ENCODE results near the gene GIMAP8. TPM values are rescaled to one million over a fixed set of nuclear protein-coding genes. Genes with fewer than 3 reads are reported as not detected.
A peak's percentile ranks its signal among the peaks of the same experiment; 100 is the strongest.

GIMAP8 gene
- total and polyA plus RNA-seq, 2 experiments from 2014 or later: 0.06 TPM; not detected in 1

- Histone ChIP-seq H3K4me3 (no peak overlapping the region), H3K36me3 (ENCODE audit: insufficient read depth) (no peaks in the 10 kb centered on the region), H3F3A (replicated peaks; ENCODE audit: low read depth) (no peaks in the 10 kb centered on the region; the same call in 1 of the 2 replicates), H4K20me1 (replicated peaks; ENCODE audit: insufficient read depth) (no peaks in the 10 kb centered on the region; the same call in 1 of the 2 replicates), H3K9me2 (ENCODE audit: insufficient read depth) (no peaks in the 10 kb centered on the region), H2AFZ (peak overlapping the region; percentile 48), H3K4me1 (ENCODE audit: insufficient read depth) (peaks cover 4% of the 10 kb centered on the region), H3K79me2 (replicated peaks; ENCODE audit: insufficient read depth) (no peaks in the 10 kb centered on the region), H3K27ac (ENCODE audit: low read depth) (no peak overlapping the region), H3K27me3 (ENCODE audit: insufficient read depth) (peaks cover 17% of the 10 kb centered on the region), H3K4me2 (no peak overlapping the region)
- no peak overlapping the region for H3K27ac Mint-ChIP-seq
- H3K27me3 Mint-ChIP-seq (ENCODE audit: insufficient read depth, low read depth, poor library complexity): peaks cover 21% of the 10 kb centered on the region
- ATAC-seq (peak; percentile 84), DNase-seq (ENCODE audit: low spot score) (peak; percentile 85)
- H3K4me1 Mint-ChIP-seq: peaks cover 19% of the 10 kb centered on the region
- H3K4me3 Mint-ChIP-seq: no peak overlapping the region
- H3K9me3 Mint-ChIP-seq: no peaks in the 10 kb centered on the region
- H3K36me3 Mint-ChIP-seq (ENCODE audit: low read depth): no peaks in the 10 kb centered on the region
- TF ChIP-seq JUNB (IDR thresholded peaks at IDR 0.05; ENCODE audit: unreplicated experiment): no peak
- peak; percentile 94 for TF ChIP-seq CTCF (conservative IDR thresholded peaks at IDR 0.05; ENCODE audit: low read depth in 2 of 2)
- TF ChIP-seq ZNF331 (CRISPR knock-in tag; IDR thresholded peaks at IDR 0.05; ENCODE audit: low read depth): no peak
Measured at GRCh38 chr7:150448789-150449147, 1.7 kb upstream of the GIMAP8 start.

GRCh38 chr7:150449206-150449952 is 1.1 kb upstream of the GIMAP8 start:
- Histone ChIP-seq H4K20me1 (replicated peaks; ENCODE audit: insufficient read depth) (no peaks in the 10 kb centered on the region; the same call in 1 of the 2 replicates), H2AFZ (no peak overlapping the region; the same call in 1 of the 2 replicates), H3K9me2 (ENCODE audit: insufficient read depth) (no peaks in the 10 kb centered on the region), H3F3A (replicated peaks; ENCODE audit: low read depth) (no peaks in the 10 kb centered on the region; the same call in 1 of the 2 replicates), H3K4me2 (no peak overlapping the region), H3K27me3 (ENCODE audit: insufficient read depth) (peaks cover 17% of the 10 kb centered on the region), H3K4me3 (no peak overlapping the region), H3K36me3 (ENCODE audit: insufficient read depth) (no peaks in the 10 kb centered on the region), H3K79me2 (replicated peaks; ENCODE audit: insufficient read depth) (no peaks in the 10 kb centered on the region), H3K27ac (ENCODE audit: low read depth) (no peak overlapping the region), H3K4me1 (ENCODE audit: insufficient read depth) (peaks cover 4% of the 10 kb centered on the region)
- TF ChIP-seq ETS1 (IDR thresholded peaks at IDR 0.05) (no peak), ZNF462 (CRISPR knock-in tag; IDR thresholded peaks at IDR 0.05) (no peak)
- Mint-ChIP-seq H3K27ac (no peak overlapping the region), H3K4me1 (peaks cover 19% of the 10 kb centered on the region), H3K36me3 (ENCODE audit: low read depth) (no peaks in the 10 kb centered on the region), H3K9me3 (no peaks in the 10 kb centered on the region; the same call in 2 of the 3 replicates), H3K27me3 (ENCODE audit: insufficient read depth, low read depth, poor library complexity) (peaks cover 21% of the 10 kb centered on the region), H3K4me3 (no peak overlapping the region)
- ATAC-seq (no peak), DNase-seq (ENCODE audit: low spot score) (no peak)

Measured in GM23338 (cell line).